B cell (primary cell): ENCODE measurements around the gene STK4. TPM values are rescaled to one million over a fixed set of nuclear protein-coding genes. Genes with fewer than 3 reads are reported as not detected.
"Not testable (repeated sequence)": the region's sequence is repeated elsewhere in the genome, so short reads cannot be mapped to it uniquely, and the experiment has no call there.

Source experiments
- ATAC-seq: fragments of 200-7000 bp; cut with Tn5 transposase; one replicate; pipeline ENCODE4 v1.10.0; 2021; ENCODE audit warnings: low read depth, mild to moderate bottlenecking, moderate number of reproducible peaks, moderate library complexity
- CTCF ChIA-PET: fragments of 350-600 bp; sonication (Branson Sonifier 250); formaldehyde crosslinking; loops from one replicate; lab custom pipeline; 2021; ENCODE audit warnings: antibody characterized with exemption, inconsistent platforms; lab: Charles Lee
- POLR2A ChIA-PET: fragments of 350-600 bp; sonication (Branson Sonifier 250); formaldehyde crosslinking; loops from one replicate; lab custom pipeline; 2021; ENCODE audit warnings: antibody characterized with exemption; lab: Charles Lee
- DNase-seq: peaks from one replicate; pipeline ENCODE4 v3.0.0; 2013
- H2AFZ ChIP-seq: 2 replicates; pipeline ENCODE4 v1.6.1; 2012; ENCODE audit warnings: mild to moderate bottlenecking, low read depth, low read length; ENCODE audit not compliant: insufficient read depth, poor library complexity, severe bottlenecking
- H3K27ac ChIP-seq, 2 donors: 1 replicate in 1 of 2; 2 replicates in 1 of 2; pipeline ENCODE4 v1.5.1; 2012 to 2013; ENCODE audit warnings: low read length in 2 of 2, mild to moderate bottlenecking in 2 of 2, moderate library complexity in 1 of 2
- H3K27me3 ChIP-seq, 4 experiments: fragments of 200-600 bp in 1 of 4; sonication (generic) in 1 of 4; replicated peaks in 1 of 4; 1 replicate in 2 of 4; 2 replicates in 2 of 4; pipeline versions ENCODE4 v1.6.1 to v1.7.0; 2013 to 2016; ENCODE audit warnings: low read length in 3 of 4, mild to moderate bottlenecking in 2 of 4, mixed read lengths in 1 of 4, moderate library complexity in 1 of 4; ENCODE audit not compliant: insufficient read depth in 4 of 4, control insufficient read depth in 3 of 4; ENCODE audit errors: control extremely low read depth in 1 of 4
- H3K36me3 ChIP-seq, 2 experiments: replicated peaks in 1 of 2; 1 replicate in 1 of 2; 2 replicates in 1 of 2; pipeline versions ENCODE4 v1.6.1 to v1.7.1; 2013; ENCODE audit warnings: low read length in 1 of 2; ENCODE audit not compliant: insufficient read depth in 2 of 2, control insufficient read depth in 1 of 2; ENCODE audit errors: control extremely low read depth in 1 of 2, extremely low read depth in 1 of 2
- H3K4me1 ChIP-seq, 2 donors: fragments of 200-600 bp in 1 of 2; sonication (generic) in 1 of 2; 1 replicate in 1 of 2; 2 replicates in 1 of 2; pipeline versions ENCODE4 v1.5.1 to v1.6.1; 2013 to 2017; ENCODE audit warnings: low read length in 2 of 2; ENCODE audit not compliant: control insufficient read depth in 2 of 2, insufficient read depth in 2 of 2
- H3K4me2 ChIP-seq: replicated peaks from 2 replicates; pipeline ENCODE3; 2012; ENCODE audit warnings: mild to moderate bottlenecking, low read depth, low read length; ENCODE audit not compliant: poor library complexity, severe bottlenecking
- H3K4me3 ChIP-seq, 5 experiments: fragments of 200-600 bp in 1 of 5; sonication (generic) in 1 of 5; 1 replicate in 3 of 5; 2 replicates in 2 of 5; pipeline versions ENCODE4 v1.5.1 to v1.7.0; 2011 to 2016; ENCODE audit warnings: low read length in 4 of 5, mild to moderate bottlenecking in 4 of 5, low read depth in 2 of 5, control low read depth in 1 of 5, moderate library complexity in 1 of 5; ENCODE audit not compliant: insufficient read depth in 1 of 5; ENCODE audit errors: control extremely low read depth in 1 of 5, extremely low read depth in 1 of 5
- H3K79me2 ChIP-seq: fragments of 200-600 bp; sonication (generic); one replicate; pipeline ENCODE4 v1.6.0; 2016; ENCODE audit warnings: low read length; ENCODE audit not compliant: control insufficient read depth, insufficient read depth
- H3K9ac ChIP-seq: fragments of 200-600 bp; sonication (generic); 2 replicates; pipeline ENCODE4 v1.6.1; 2017; ENCODE audit warnings: mild to moderate bottlenecking, low read length, moderate library complexity
- H3K9me3 ChIP-seq, 3 donors: one replicate each; pipeline versions ENCODE4 v1.6.1 to v1.7.1; 2013; ENCODE audit warnings: low read length in 2 of 3; ENCODE audit not compliant: control insufficient read depth in 2 of 3, insufficient read depth in 1 of 3; ENCODE audit errors: control extremely low read depth in 1 of 3
- H4K20me1 ChIP-seq: 2 replicates; pipeline ENCODE4 v1.6.0; 2012; ENCODE audit warnings: mild to moderate bottlenecking, low read length; ENCODE audit not compliant: insufficient read depth, control insufficient read depth, poor library complexity, severe bottlenecking
- H3K27ac Mint-ChIP-seq: one replicate; pipeline ENCODE4 v1.8.0; 2021; ENCODE audit warnings: mixed read lengths
- H3K27me3 Mint-ChIP-seq: one replicate; pipeline ENCODE4 v1.8.0; 2021; ENCODE audit warnings: mixed read lengths
- H3K4me1 Mint-ChIP-seq: one replicate; pipeline ENCODE4 v1.8.0; 2021; ENCODE audit warnings: mixed read lengths
- H3K4me3 Mint-ChIP-seq: one replicate; pipeline ENCODE4 v1.8.0; 2021; ENCODE audit warnings: mixed read lengths
- H3K9me3 Mint-ChIP-seq: one replicate; pipeline ENCODE4 v1.8.0; 2022; ENCODE audit warnings: mixed read lengths; ENCODE audit not compliant: insufficient read depth
- EZH2 ChIP-seq: IDR thresholded peaks from 2 replicates; pipeline ENCODE4 v1.6.1; 2012; ENCODE audit warnings: borderline replicate concordance, low read depth, mild to moderate bottlenecking, moderate library complexity, low read length; ENCODE audit not compliant: insufficient read depth, poor library complexity, severe bottlenecking
- WGBS: methylation state at CpG from one replicate; pipeline ENCODE4 v1.1.5; 2013; ENCODE audit warnings: missing lambda C conversion rate; ENCODE audit not compliant: insufficient coverage; 5-methylcytosine and 5-hydroxymethylcytosine counted together
- intact Hi-C: fragments of 100-400 bp; cut with micrococcal nuclease; formaldehyde crosslinking; loops from one replicate; pipeline ENCODE4 v1.10.0; 2022
- polyA plus RNA-seq: library from polyadenylated mRNA; depleted of rRNA; stranded (reverse); fragments of >200 nt; gene quantifications from 2 replicates; pipeline ENCODE4 v1.2.3, GENCODE V29; 2012
- total RNA-seq, 2 donors: library from RNA; stranded (reverse); fragments of 120-200 nt in 1 of 2; gene quantifications; 1 replicate in 1 of 2; 2 replicates in 1 of 2; pipeline versions ENCODE4 v1.2.3 to v1.2.4, GENCODE V29; 2013 to 2022
- TF ChIP-seq, protein P1 (sequence below): fragments of 200-600 bp; IDR thresholded peaks from one replicate; pipeline ENCODE4 v1.8.0; 2022; ENCODE audit warnings: antibody characterized with exemption, mild to moderate bottlenecking

STK4 gene
- total and polyA plus RNA-seq, 2 donors (not counting 1 experiment from before 2014, with no cell fraction given) = 38.9 to 324 TPM

DNA sequence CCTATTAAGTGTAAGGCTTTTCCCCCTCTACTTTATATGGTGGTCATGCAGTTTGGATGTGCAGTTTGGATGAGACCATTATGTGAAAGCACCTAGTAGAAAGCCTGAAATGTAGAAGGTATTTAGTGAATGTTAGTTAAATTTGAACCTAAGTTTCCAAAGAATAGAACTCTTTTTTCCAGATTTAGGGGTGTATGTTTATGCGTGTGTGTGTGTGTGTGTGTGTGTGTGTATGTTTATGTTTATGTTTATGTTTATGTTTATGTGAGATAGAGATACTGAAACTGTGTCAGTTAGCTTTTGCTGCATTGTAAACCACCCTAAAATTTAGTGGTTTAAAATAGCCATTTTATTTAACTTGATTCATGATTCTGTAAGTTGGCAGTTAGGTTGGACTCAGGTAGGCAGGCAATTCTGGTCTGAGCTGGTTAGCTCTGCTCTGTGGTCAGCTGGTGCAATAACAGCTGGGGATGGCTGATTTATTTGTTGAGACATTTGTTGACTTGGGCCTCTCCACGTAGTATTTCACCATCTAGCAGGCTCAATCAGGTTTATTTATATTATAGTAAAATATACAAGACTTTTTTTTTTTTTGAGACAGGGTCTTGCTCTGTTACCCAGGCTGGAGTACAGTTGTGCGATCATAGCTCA lies 54.0 kb downstream of the STK4 start:
- Histone ChIP-seq H3K9me3 (no peaks in the 10 kb centered on the region), H3K27ac (no peak overlapping the region), H3K4me2 (no peak overlapping the region), H3K36me3 (peaks cover 33 to 77% of the 10 kb centered on the region in 2 experiments), H3K9ac (no peak overlapping the region), H4K20me1 (peaks cover 22% of the 10 kb centered on the region), H3K4me3 (no peak overlapping the region), H3K4me1 (no peaks in the 10 kb centered on the region), H2AFZ (no peak overlapping the region), H3K27me3 (no peaks in the 10 kb centered on the region), H3K79me2 (peaks cover 87% of the 10 kb centered on the region)
- intact Hi-C loops = loop anchor here (5.0 kb wide), 1 partner anchor 33 kb away; no protein-coding TSS in a partner anchor
- Mint-ChIP-seq H3K27ac (no peak overlapping the region), H3K4me3 (no peak overlapping the region), H3K9me3 (no peaks in the 10 kb centered on the region), H3K27me3 (no peaks in the 10 kb centered on the region), H3K4me1 (peaks cover 23% of the 10 kb centered on the region)
- no CpG with 5 or more reads among the region's 3 CpGs for WGBS
- POLR2A ChIA-PET = no interaction called here
- DNase-seq (no peak), ATAC-seq (no peak)
- CTCF ChIA-PET = interaction anchor here (0.7 to 3.5 kb wide), 4 partner anchors 9 to 299 kb away, joined by 3 to 18 read pairs (median 6); no protein-coding TSS in a partner anchor
- TF ChIP-seq, protein P1, sequence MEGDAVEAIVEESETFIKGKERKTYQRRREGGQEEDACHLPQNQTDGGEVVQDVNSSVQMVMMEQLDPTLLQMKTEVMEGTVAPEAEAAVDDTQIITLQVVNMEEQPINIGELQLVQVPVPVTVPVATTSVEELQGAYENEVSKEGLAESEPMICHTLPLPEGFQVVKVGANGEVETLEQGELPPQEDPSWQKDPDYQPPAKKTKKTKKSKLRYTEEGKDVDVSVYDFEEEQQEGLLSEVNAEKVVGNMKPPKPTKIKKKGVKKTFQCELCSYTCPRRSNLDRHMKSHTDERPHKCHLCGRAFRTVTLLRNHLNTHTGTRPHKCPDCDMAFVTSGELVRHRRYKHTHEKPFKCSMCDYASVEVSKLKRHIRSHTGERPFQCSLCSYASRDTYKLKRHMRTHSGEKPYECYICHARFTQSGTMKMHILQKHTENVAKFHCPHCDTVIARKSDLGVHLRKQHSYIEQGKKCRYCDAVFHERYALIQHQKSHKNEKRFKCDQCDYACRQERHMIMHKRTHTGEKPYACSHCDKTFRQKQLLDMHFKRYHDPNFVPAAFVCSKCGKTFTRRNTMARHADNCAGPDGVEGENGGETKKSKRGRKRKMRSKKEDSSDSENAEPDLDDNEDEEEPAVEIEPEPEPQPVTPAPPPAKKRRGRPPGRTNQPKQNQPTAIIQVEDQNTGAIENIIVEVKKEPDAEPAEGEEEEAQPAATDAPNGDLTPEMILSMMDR = no peak
- no peak for TF ChIP-seq EZH2

DNA sequence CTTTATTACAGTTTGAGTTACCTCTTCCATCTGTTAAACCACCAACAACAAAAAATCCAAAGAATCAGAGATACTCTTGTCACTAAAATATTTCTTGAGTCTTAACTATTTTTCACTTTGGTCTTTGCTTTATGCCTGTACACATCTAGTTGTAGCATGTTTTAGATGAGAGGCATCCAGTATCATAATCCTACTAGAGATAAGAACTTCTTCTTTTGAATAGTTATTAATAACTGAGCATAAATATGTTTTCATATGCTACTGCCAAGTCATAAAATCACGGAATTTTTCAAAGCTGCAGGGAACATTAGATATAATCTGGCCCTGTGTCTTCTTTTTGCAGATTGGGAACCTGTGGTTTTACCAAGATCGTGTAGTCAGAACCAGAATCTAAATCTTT lies 55.3 kb downstream of the STK4 start:
- peaks cover 37 to 78% of the 10 kb centered on the region in 2 experiments for H3K36me3 ChIP-seq
- Mint-ChIP-seq H3K27me3 (no peaks in the 10 kb centered on the region), H3K4me1 (peaks cover 22% of the 10 kb centered on the region), H3K4me3 (no peak overlapping the region), H3K27ac (no peak overlapping the region), H3K9me3 (no peaks in the 10 kb centered on the region)
- peaks cover 27% of the 10 kb centered on the region for H4K20me1 ChIP-seq
- no peaks in the 10 kb centered on the region for H3K9me3 ChIP-seq
- H2AFZ ChIP-seq = no peak overlapping the region
- H3K4me2 ChIP-seq = no peak overlapping the region
- H3K27me3 ChIP-seq = no peaks in the 10 kb centered on the region
- peak overlapping the region in 1 of 2 donors; percentile 1 for H3K27ac ChIP-seq
- WGBS = no CpG with 5 or more reads among the region's 2 CpGs
- intact Hi-C loops = loop anchor here (5.0 kb wide), 1 partner anchor 34 kb away; no protein-coding TSS in a partner anchor
- DNase-seq = no peak
- no peak overlapping the region for H3K4me3 ChIP-seq
- POLR2A ChIA-PET = no interaction called here
- no peak for TF ChIP-seq EZH2
- TF ChIP-seq, protein P1 = no peak
- H3K79me2 ChIP-seq = peaks cover 87% of the 10 kb centered on the region
- H3K9ac ChIP-seq = no peak overlapping the region
- ATAC-seq = no peak
- no peaks in the 10 kb centered on the region for H3K4me1 ChIP-seq
- CTCF ChIA-PET = interaction anchor here (1.0 to 3.5 kb wide), 4 partner anchors 10 to 199 kb away, joined by 3 to 18 read pairs (median 4); partner anchors contain the start of gene SEMG2

DNA sequence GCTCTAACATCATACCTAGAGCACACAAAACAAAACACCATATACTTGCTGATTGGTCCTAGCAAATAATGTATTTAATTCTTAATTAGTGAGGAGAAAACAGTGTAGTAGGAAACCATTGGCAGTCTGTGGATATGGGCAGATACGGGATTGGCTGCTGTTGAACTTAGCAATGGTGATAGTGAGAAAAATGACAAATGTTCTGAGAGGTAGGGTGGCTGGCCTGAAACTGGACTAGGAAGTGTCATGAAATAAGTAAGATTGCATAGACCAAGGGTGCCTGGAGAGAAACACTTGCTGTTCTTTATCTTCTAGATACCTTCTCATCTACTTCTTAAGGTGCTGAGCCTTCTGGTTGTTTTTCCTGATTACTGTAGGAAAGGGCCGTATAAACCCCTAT lies 56.8 kb downstream of the STK4 start:
- H3K4me1 ChIP-seq, H3K9me3 ChIP-seq, H3K4me3 Mint-ChIP-seq, H3K9me3 Mint-ChIP-seq, H2AFZ ChIP-seq, POLR2A ChIA-PET, H3K27me3 Mint-ChIP-seq, H3K4me3 ChIP-seq, H3K4me2 ChIP-seq, H3K27ac ChIP-seq, H3K27ac Mint-ChIP-seq, H3K27me3 ChIP-seq, H3K9ac ChIP-seq, ATAC-seq, DNase-seq: not testable (repeated sequence)
- Histone ChIP-seq H3K79me2 (peaks cover 86% of the 10 kb centered on the region), H4K20me1 (peaks cover 38% of the 10 kb centered on the region), H3K36me3 (peaks cover 31 to 77% of the 10 kb centered on the region in 2 experiments)
- CTCF ChIA-PET = interaction anchor here (0.6 to 1.6 kb wide), 4 partner anchors 31 to 1102 kb away, joined by 3 to 4 read pairs (median 3); no protein-coding TSS in a partner anchor
- H3K4me1 Mint-ChIP-seq = peaks cover 22% of the 10 kb centered on the region
- intact Hi-C loops = loop anchor here (5.0 kb wide), 1 partner anchor 36 kb away; no protein-coding TSS in a partner anchor
- WGBS = no CpG with 5 or more reads among the region's 2 CpGs
